ENCODE data around the gene PSTPIP2. TPM values are rescaled to one million over a fixed set of nuclear protein-coding genes. Genes with fewer than 3 reads are reported as not detected.
"Not testable (repeated sequence)": the region's sequence is repeated elsewhere in the genome, so short reads cannot be mapped to it uniquely, and the experiment has no call there.

Gene PSTPIP2
- polyA plus RNA-seq = 1 to 10 TPM; 2.2 to 5.1 (median 2.9) TPM

- WGBS, 3 donors = 0 to 1% (median 1%) methylated on average over 66 to 75 of the region's 75 CpGs
- H3K27ac ChIP-seq (ENCODE audit: low read depth, low read length) = no peak within 1 kb of the TSS
Measured at GRCh38 chr18:46071653-46072375, at the start of gene PSTPIP2. Gene PSTPIP2, minus strand, starts transcription at chr18:46072260. Its CDS starts 72 bp downstream, at chr18:46072188.

DNA sequence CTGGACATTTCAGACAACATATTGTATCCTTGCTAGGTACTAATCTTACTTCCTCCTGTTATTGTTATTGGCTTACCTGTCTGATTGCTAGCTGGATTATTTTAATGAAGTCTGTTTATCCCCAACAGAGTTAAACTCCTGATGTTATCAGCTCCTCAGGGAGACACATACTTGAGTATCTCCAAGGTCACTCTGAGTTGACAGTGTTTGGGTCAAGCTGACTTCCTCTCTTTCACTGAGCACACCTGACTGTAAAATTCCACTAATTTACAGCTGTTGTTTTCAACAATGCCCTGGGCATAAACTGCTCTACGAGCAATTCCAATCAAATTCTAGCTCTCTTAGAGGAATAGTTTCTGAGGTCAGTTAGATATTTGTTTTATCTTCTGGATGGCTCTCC lies 41.7 kb upstream of the PSTPIP2 start:
- 86 to 96% (median 87%) methylated on average over 1 of the region's 1 CpG for WGBS, 3 donors
- no peak overlapping the region for H3K27ac ChIP-seq (ENCODE audit: low read depth, low read length)

DNA sequence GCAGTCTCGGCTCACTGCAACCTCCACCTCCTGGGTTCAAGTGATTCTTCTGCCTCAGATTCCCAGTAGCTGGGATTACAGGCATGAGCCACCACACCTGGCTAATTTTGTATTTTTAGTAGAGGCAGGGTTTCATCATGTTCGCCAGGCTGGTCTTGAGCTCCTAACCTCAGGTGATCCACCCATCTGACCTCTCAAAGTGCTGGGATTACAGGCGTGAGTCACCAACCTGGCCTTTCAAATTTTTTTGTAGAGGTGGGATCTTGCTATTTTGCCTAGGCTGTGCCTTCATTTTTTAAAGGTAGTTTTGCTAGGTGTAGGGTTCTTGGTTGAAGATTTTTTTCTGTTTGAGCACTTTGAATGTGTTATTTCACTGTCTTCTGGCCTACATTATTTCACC lies 38.3 kb upstream of the PSTPIP2 start:
- 91 to 98% (median 93%) methylated on average over 3 of the region's 3 CpGs for WGBS, 3 donors

DNA sequence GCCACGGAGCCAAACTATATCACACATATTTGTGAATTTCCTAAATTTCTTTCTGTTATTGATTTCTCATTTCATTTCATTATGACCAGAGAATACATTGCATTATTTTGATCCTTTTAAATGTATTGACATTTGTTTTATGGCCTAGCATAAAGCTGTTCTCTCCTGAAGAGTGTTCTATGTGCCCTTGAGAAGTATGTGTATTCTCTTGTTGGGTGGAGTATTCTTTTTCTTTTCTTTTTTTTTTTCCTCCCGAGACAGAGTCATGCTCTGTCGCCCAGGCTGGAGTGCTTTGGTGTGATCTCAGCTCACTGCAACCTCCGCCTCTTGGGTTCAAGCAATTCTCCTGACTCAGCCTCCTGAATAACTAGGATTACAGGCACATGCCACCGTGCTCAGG lies 37.3 kb upstream of the PSTPIP2 start:
- H3K27ac ChIP-seq (ENCODE audit: low read depth, low read length) = no peak overlapping the region
- 86 to 96% (median 96%) methylated on average over 5 of the region's 5 CpGs for WGBS, 3 donors

More for the DNA sequence above, 38.3 kb upstream of the PSTPIP2 start:
- H3K27ac ChIP-seq (ENCODE audit: low read depth, low read length) = no peak overlapping the region

- 0 to 1% (median 0%) methylated on average over 57 of the region's 57 CpGs for WGBS, 3 donors
- H3K27ac ChIP-seq (ENCODE audit: low read depth, low read length) = no peak within 1 kb of the TSS
Measured at GRCh38 chr18:46104128-46104911, 32.3 kb upstream of the PSTPIP2 start, which contains the start of gene HAUS1. Gene HAUS1, plus strand, starts transcription at chr18:46104385. Its CDS starts 27 bp downstream, at chr18:46104412.

- WGBS, 3 donors = 97 to 98% (median 97%) methylated on average over 8 of the region's 8 CpGs
- no peak overlapping the region for H3K27ac ChIP-seq (ENCODE audit: low read depth, low read length)
Measured at GRCh38 chr18:46099463-46099862, 27.4 kb upstream of the PSTPIP2 start.

DNA sequence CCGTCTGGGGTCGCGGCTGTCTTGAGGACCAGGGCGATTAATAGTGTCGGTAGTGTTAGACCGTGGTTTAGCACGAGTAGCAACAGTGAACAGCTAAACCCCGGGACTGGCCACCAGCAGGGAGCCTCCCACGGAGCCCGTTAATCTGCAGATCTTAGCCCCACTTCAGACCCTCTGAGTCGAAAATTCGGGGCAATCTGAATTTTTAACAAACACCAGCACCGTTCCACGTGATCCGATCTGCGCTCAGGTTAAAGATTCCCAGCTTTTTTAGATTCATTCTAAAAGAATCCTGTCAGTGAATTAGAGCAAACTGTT lies 26.5 kb upstream of the PSTPIP2 start:
- H3K27ac ChIP-seq (ENCODE audit: low read depth, low read length) = no peak overlapping the region
- 17 to 23% (median 21%) methylated on average over 16 of the region's 16 CpGs for WGBS, 3 donors

DNA sequence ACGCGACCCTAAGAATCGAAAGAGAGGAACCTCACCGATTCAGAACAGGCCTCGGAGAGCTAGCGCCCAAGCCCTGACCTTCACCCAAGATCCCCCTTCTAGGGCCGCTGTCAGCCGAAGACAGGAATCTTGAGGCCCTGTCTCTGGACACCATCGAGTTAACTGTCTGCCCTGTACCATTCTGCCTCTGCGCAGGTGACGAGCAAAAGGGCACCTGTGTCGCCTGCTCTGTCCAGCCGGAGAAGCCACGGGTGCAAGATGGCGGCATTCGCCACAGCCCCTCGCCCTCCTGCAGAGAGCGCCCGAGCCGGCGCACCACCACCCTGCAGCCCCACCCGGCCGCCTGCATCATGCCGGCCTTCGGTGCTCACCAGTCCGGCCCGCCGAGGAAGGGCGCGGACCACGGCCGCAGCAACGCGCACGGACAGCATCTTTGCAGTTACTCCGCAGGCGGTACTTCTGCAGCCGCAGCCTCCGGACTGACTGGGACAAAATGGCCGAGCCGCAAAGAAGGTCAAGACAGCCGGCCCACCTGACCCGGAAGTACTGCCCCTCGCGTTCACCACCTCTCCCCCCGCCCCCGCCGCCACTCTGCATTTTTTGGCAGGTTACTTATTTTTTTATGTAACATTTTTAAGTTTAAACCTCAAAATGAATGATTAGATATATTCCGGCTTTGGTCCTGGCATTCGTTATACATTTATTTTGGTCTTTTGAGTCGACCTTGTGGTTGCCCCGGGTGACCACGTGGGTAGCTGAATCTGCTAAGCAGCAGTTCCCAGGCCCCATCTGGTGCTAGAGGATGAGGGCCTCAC lies 25.9 kb upstream of the PSTPIP2 start, which contains the start of gene ATP5F1A:
Gene ATP5F1A, minus strand, starts transcription at position 496 of the 815 bp plus-strand sequence. Its CDS starts 65 bp downstream, at position 431.
- H3K27ac ChIP-seq (ENCODE audit: low read depth, low read length) = no peak within 1 kb of the TSS
- WGBS, 3 donors = 0% methylated on average over 49 to 53 of the region's 53 CpGs

GRCh38 chr18:46097431-46097800 lies 25.4 kb upstream of the PSTPIP2 start:
- WGBS, 3 donors = 0 to 1% (median 0%) methylated on average over 8 of the region's 8 CpGs
- no peak overlapping the region for H3K27ac ChIP-seq (ENCODE audit: low read depth, low read length)

GRCh38 chr18:46096651-46097300 lies 24.7 kb upstream of the PSTPIP2 start:
- no peak overlapping the region for H3K27ac ChIP-seq (ENCODE audit: low read depth, low read length)
- WGBS, 3 donors = 24 to 55% (median 54%) methylated on average over 22 of the region's 22 CpGs

DNA sequence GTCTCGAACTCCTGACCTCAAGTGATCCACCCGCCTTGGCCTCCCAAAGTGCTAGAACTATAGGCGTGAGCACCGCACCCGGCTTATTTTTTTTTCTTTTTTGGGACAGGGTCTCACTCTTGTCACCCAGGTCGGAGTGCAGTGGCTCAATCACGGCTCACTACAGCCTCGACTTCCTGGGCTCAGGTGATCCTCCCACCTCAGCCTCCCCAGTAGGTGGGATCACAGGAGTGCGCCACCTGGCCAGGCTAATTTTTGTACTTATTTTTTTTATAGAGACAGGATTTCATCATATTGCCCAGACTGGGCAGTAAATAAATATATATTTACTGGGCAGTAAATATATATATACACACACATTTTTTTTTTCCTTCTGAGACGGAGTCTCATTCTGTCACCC lies 23.5 kb upstream of the PSTPIP2 start:
- no peak overlapping the region for H3K27ac ChIP-seq (ENCODE audit: low read depth, low read length)
- 93 to 96% (median 95%) methylated on average over 10 of the region's 10 CpGs for WGBS, 3 donors

GRCh38 chr18:46088501-46088900 lies 16.4 kb upstream of the PSTPIP2 start:
- WGBS, 3 donors = 77 to 81% (median 79%) methylated on average over 8 of the region's 8 CpGs
- H3K27ac ChIP-seq (ENCODE audit: low read depth, low read length) = not testable (repeated sequence)

DNA sequence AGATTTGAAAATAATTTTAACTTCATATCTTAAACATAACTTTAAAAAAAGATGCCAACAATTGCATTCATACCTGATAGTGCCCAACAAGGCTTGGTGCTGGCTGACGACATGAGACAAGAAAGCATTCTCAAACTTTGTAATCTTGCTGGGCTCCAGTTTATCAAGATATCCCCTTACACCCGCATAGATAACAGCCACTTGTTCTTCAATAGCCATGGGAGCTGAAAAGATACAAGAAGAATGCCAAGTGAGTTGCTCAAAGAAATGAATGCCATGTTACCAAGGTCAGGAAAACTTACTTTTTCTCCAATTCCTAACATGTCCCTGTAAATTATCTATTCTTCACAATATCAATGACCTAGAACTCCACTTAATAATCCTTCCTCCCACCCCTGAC lies 12.4 kb upstream of the PSTPIP2 start:
- WGBS, 3 donors = 42 to 92% (median 74%) methylated on average over 2 of the region's 2 CpGs
- no peak overlapping the region for H3K27ac ChIP-seq (ENCODE audit: low read depth, low read length)

DNA sequence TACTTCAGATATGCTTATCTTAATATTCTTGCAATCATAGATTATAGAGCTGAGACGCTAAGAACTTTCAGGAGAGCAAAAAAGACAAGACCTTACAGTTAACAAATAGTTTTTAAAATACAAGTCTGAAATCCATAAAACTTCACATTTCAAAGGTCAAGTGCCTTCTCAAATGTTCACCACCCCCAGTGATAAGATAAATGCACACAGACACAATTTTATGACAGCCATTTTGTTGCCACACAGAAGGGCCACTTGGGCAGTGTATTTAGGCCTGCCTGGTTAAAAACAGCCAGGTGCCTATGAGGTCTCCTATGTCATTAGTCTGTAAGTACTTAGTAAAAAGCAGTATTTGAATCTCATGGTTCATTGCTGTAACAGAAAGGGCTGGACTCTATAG lies 8.1 kb upstream of the PSTPIP2 start:
- H3K27ac ChIP-seq (ENCODE audit: low read depth, low read length) = no peak overlapping the region
- WGBS, 3 donors = 69 to 93% (median 86%) methylated on average over 1 of the region's 1 CpG

GRCh38 chr18:46079336-46079735 lies 7.3 kb upstream of the PSTPIP2 start:
- no peak overlapping the region for H3K27ac ChIP-seq (ENCODE audit: low read depth, low read length)

- 29 to 33% (median 31%) methylated on average over 9 of the region's 9 CpGs for WGBS, 3 donors
- no peak overlapping the region for H3K27ac ChIP-seq (ENCODE audit: low read depth, low read length)
Measured at GRCh38 chr18:46073474-46074331, 1.6 kb upstream of the PSTPIP2 start.

- WGBS, 3 donors = 79 to 90% (median 82%) methylated on average over 3 of the region's 3 CpGs
- H3K27ac ChIP-seq (ENCODE audit: low read depth, low read length) = no peak overlapping the region
Measured at GRCh38 chr18:46072959-46073358, 899 bp upstream of the PSTPIP2 start.

Measured in adipose tissue (tissue), 3 donors.